Astrocyte of the cerebellum (primary cell): ENCODE results near the gene FAN1.

ENCODE experiments used
- DNase-seq: peaks from one replicate; pipeline ENCODE4 v3.0.0-alpha.2; 2011; ENCODE audit warnings: low read depth
- H3K4me3 ChIP-seq: 2 replicates; pipeline ENCODE4 v1.5.1; 2011; ENCODE audit warnings: mild to moderate bottlenecking, low read depth, low read length, moderate library complexity
- CTCF ChIP-seq: IDR thresholded peaks from 2 replicates; pipeline ENCODE4 v1.5.1; 2012; ENCODE audit warnings: low read length, low read depth, moderate library complexity, mild to moderate bottlenecking; ENCODE audit errors: missing control alignments
- in situ Hi-C: cut with HindIII; loops from 2 replicates; pipeline ENCODE4 v1.10.0; 2017; ENCODE audit warnings: low sequenced_read_pairs

Gene FAN1

GRCh38 chr15:30979457-30979856 lies 75.7 kb downstream of the FAN1 start:
- no peak for TF ChIP-seq CTCF
- no peak for DNase-seq
- H3K4me3 ChIP-seq, result no peak overlapping the region
- in situ Hi-C loops, result no loop called here

- H3K4me3 ChIP-seq, result no peak overlapping the region
- in situ Hi-C loops, result no loop called here
- TF ChIP-seq CTCF, result no peak
- no peak for DNase-seq
Observed at GRCh38 chr15:30984118-30984517, 80.4 kb downstream of the FAN1 start.

DNA sequence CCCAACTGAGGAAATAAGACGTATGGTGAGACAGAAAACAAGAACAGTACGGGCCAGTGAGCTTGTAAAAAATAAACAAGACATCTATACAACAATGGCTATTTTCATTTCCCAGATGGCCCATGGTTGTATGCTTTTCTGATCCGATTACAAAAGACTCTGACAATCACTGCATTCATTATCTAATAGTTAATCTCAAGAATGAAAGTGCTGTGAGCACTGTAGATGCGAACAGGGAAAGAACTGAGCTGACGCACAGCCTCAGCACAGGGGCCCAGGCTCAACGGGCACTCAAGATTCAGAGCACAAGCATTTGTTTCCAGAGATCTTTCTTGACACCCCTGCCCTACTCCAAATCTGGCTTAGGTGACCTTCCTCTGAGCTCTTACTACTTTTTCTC lies 80.8 kb downstream of the FAN1 start:
- H3K4me3 ChIP-seq, result no peak overlapping the region
- no peak for TF ChIP-seq CTCF
- in situ Hi-C loops, result no loop called here
- no peak for DNase-seq

- in situ Hi-C loops, result no loop called here
- TF ChIP-seq CTCF, result no peak
- H3K4me3 ChIP-seq, result no peak overlapping the region
- peak; percentile 28 for DNase-seq
Observed at GRCh38 chr15:30985081-30985531, 81.4 kb downstream of the FAN1 start.

- peak overlapping the region; percentile 95 for H3K4me3 ChIP-seq
- TF ChIP-seq CTCF, result no peak
- DNase-seq, result no peak
- in situ Hi-C loops, result no loop called here
Observed at GRCh38 chr15:30990036-30990435, 86.3 kb downstream of the FAN1 start.

- no peak for DNase-seq
- no peak for TF ChIP-seq CTCF
- in situ Hi-C loops, result no loop called here
- peak overlapping the region; percentile 95 for H3K4me3 ChIP-seq
Observed at GRCh38 chr15:30990446-30991254, 86.9 kb downstream of the FAN1 start.
